K562 (cell line): ENCODE measurements around the gene CNNM2. TPM values are rescaled to one million over a fixed set of nuclear protein-coding genes. Genes with fewer than 3 reads are reported as not detected.

Experiments used
- ATAC-seq: fragments of 200-7000 bp; cut with Tn5 transposase; 3 replicates; pipeline ENCODE4 v1.9.1; 2020; ENCODE audit warnings: moderate library complexity
- BruUV-seq: library from RNA; stranded (reverse); fragments of 400-500 nt; replicated peaks from 2 replicates; lab custom pipeline; 2021; lab: Mats Ljungman, UMichigan
- CTCF ChIA-PET: fragments of 300-600 bp; formaldehyde crosslinking; extraction: SDS; loops from one replicate; lab custom pipeline; 2021; ENCODE audit warnings: low intra/inter-chr PET ratio; lab: Yijun Ruan, JAX
- POLR2A ChIA-PET: fragments of 300-600, 350-650 bp; sonication (Branson Sonifier 250); formaldehyde crosslinking; extraction: SDS; loops from one replicate; lab custom pipeline; 2021; ENCODE audit warnings: antibody characterized with exemption, inconsistent platforms; lab: Yijun Ruan, JAX
- DNase-seq, 4 experiments: peaks; one replicate each; pipeline versions ENCODE4 v3.0.0 to v3.0.0-alpha.2; 2011 to 2018; ENCODE audit warnings: low spot score in 3 of 4, mixed read lengths in 3 of 4; ENCODE audit errors: extremely low read depth in 1 of 4
- FAIRE-seq: peaks from 2 replicates; lab custom pipeline; 2011; peaks lifted over from hg19 to GRCh38; lab: Jason Lieb, UNC
- H2AFZ ChIP-seq: 2 replicates; pipeline ENCODE4 v1.6.0; 2011; ENCODE audit warnings: low read depth, low read length, control low read depth, inconsistent platforms
- H3K27ac ChIP-seq: fragments of 200-600 bp; 3 replicates; pipeline ENCODE4 v1.8.0; 2011; ENCODE audit warnings: low read depth, mild to moderate bottlenecking, control low read depth, inconsistent platforms, low read length, moderate library complexity, mixed read lengths; ENCODE audit errors: extremely low read depth
- H3K27me3 ChIP-seq, 2 experiments: fragments of 300-600 bp in 1 of 2; 2 replicates in 1 of 2; 3 replicates in 1 of 2; pipeline versions ENCODE4 v1.6.0 to v1.8.0; 2011; ENCODE audit warnings: inconsistent platforms in 2 of 2, low read length in 2 of 2, mild to moderate bottlenecking in 1 of 2, mixed read lengths in 1 of 2, moderate library complexity in 1 of 2; ENCODE audit not compliant: control insufficient read depth in 2 of 2, insufficient read depth in 2 of 2
- H3K36me3 ChIP-seq: fragments of 300-600 bp; 3 replicates; pipeline ENCODE4 v1.8.0; 2011; ENCODE audit warnings: mild to moderate bottlenecking, low read length, inconsistent platforms; ENCODE audit not compliant: control insufficient read depth, insufficient read depth
- H3K4me1 ChIP-seq, 2 experiments: fragments of 200-600 bp in 1 of 2; replicated peaks in 1 of 2; 2 replicates in 1 of 2; 3 replicates in 1 of 2; pipeline versions ENCODE4 v1.5.1 to v1.8.0; 2011; ENCODE audit warnings: inconsistent platforms in 2 of 2, low read length in 2 of 2, mild to moderate bottlenecking in 1 of 2, mixed read lengths in 1 of 2, moderate library complexity in 1 of 2; ENCODE audit not compliant: control insufficient read depth in 2 of 2, insufficient read depth in 2 of 2
- H3K4me2 ChIP-seq: 2 replicates; pipeline ENCODE4 v1.6.1; 2011; ENCODE audit warnings: low read length, control low read depth, inconsistent platforms, mixed read lengths; ENCODE audit not compliant: insufficient read depth
- H3K4me3 ChIP-seq: fragments of 200-600 bp; sonication (generic), shearing (Covaris generic); 2 replicates; pipeline ENCODE4 v1.5.1; 2016; ENCODE audit warnings: control low read depth, inconsistent platforms
- H3K79me2 ChIP-seq: fragments of 200-600 bp; 3 replicates; pipeline ENCODE4 v1.8.0; 2011; ENCODE audit warnings: low read length, inconsistent platforms; ENCODE audit not compliant: control insufficient read depth, insufficient read depth
- H3K9ac ChIP-seq, 2 experiments: 2 replicates each; pipeline versions ENCODE4 v1.6.0 to v1.6.1; 2011; ENCODE audit warnings: low read depth in 2 of 2, low read length in 2 of 2, control low read depth in 1 of 2, inconsistent platforms in 1 of 2, mild to moderate bottlenecking in 1 of 2, mixed read lengths in 1 of 2; ENCODE audit not compliant: insufficient read depth in 1 of 2
- H3K9me1 ChIP-seq: one replicate; pipeline ENCODE4 v1.6.0; 2011; ENCODE audit warnings: inconsistent platforms, mild to moderate bottlenecking, low read length, moderate library complexity; ENCODE audit not compliant: control insufficient read depth, insufficient read depth
- H3K9me3 ChIP-seq: replicated peaks from 2 replicates; pipeline ENCODE4 v1.5.1; 2011; ENCODE audit warnings: low read depth, low read length, inconsistent platforms; ENCODE audit not compliant: control insufficient read depth, insufficient read depth
- H4K20me1 ChIP-seq: replicated peaks from 2 replicates; pipeline ENCODE4 v1.6.1; 2011; ENCODE audit warnings: low read length, inconsistent platforms, mixed read lengths; ENCODE audit not compliant: control insufficient read depth, insufficient read depth
- C11orf30 ChIP-seq: fragments of 450-650 bp; IDR thresholded peaks from 2 replicates; pipeline ENCODE4 v1.6.1; 2016; ENCODE audit warnings: low read depth, mild to moderate bottlenecking
- CREB1 ChIP-seq, 2 experiments: sonication (generic) in 1 of 2; formaldehyde crosslinking in 1 of 2; IDR thresholded peaks; 2 replicates each; pipeline versions ENCODE4 v1.6.1 to v1.8.0; 2012 to 2022; ENCODE audit warnings: inconsistent platforms in 1 of 2, mild to moderate bottlenecking in 1 of 2, missing genetic modification reagents in 1 of 2, moderate library complexity in 1 of 2
- GATA2 ChIP-seq: sonication (generic); formaldehyde crosslinking; IDR thresholded peaks from 2 replicates; pipeline ENCODE4 v1.4.0; 2020; ENCODE audit warnings: mild to moderate bottlenecking, missing genetic modification reagents
- MAFF ChIP-seq: IDR thresholded peaks from 2 replicates; pipeline ENCODE4 v1.6.1; 2012; ENCODE audit warnings: low read length, improper control_type of control experiment
- MAFK ChIP-seq: IDR thresholded peaks from 2 replicates; pipeline ENCODE4 v1.6.1; 2011; ENCODE audit warnings: low read length, improper control_type of control experiment
- TSC22D4 ChIP-seq: fragments of 450-650 bp; IDR thresholded peaks from 2 replicates; pipeline ENCODE4 v1.6.1; 2016; ENCODE audit warnings: missing genetic modification characterization, missing biosample characterization, control low read depth
- WGBS: fragments of 100-300 bp; shearing (Covaris generic); methylation state at CpG from one replicate; pipeline ENCODE4 v1.1.6; 2016; ENCODE audit warnings: low coverage, mixed read lengths; ENCODE audit not compliant: insufficient coverage; ENCODE audit errors: missing lambda C conversion rate; 5-methylcytosine and 5-hydroxymethylcytosine counted together
- in situ Hi-C: fragments of 300-500 bp; cut with MboI; formaldehyde crosslinking; loops from 4 replicates; pipeline ENCODE4 v1.15.0; 2018; ENCODE audit warnings: inconsistent platforms, mixed read lengths
- intact Hi-C: fragments of 100-400 bp; cut with micrococcal nuclease; formaldehyde crosslinking; loops from 2 replicates; pipeline ENCODE4 v1.14.2; 2022
- polyA plus RNA-seq, 8 experiments: library from polyadenylated mRNA; depleted of rRNA in 4 of 8; stranded (reverse) in 5 of 8; unstranded in 3 of 8; fragments of >200 nt; fragmentation: Nextera tagmentation in 2 of 8; fragmentation: Illumina TruSeq in 1 of 8; extraction: Ambion mirVana in 2 of 8; extraction: Trizol in 1 of 8; gene quantifications; 2 replicates each; pipeline versions ENCODE4 v1.2.1 to v1.2.3, GENCODE V29; 2011 to 2014; ENCODE audit warnings: inconsistent platforms in 1 of 8, missing spikeins in 1 of 8
- total RNA-seq, 7 experiments: library from RNA; depleted of rRNA in 6 of 7; stranded (reverse); fragments of >200 nt in 6 of 7; fragmentation: Illumina TruSeq in 2 of 7; extraction: Trizol in 2 of 7; gene quantifications; 2 replicates each; pipeline versions ENCODE4 v1.2.1 to v1.2.3, GENCODE V29; 2011 to 2021; ENCODE audit warnings: low replicate concordance in 1 of 7
- TF ChIP-seq, protein P1 (sequence below): fragments of 200-600 bp; sonication (generic); IDR thresholded peaks from one replicate; pipeline ENCODE4 v1.6.1; 2012; ENCODE audit warnings: mild to moderate bottlenecking, low read depth, low read length, inconsistent platforms
- TF ChIP-seq, protein P2 (sequence below): fragments of 450-650 bp; IDR thresholded peaks from 2 replicates; pipeline ENCODE4 v1.6.1; 2014; ENCODE audit warnings: low read depth, mild to moderate bottlenecking, moderate library complexity, borderline replicate concordance

Gene CNNM2
- total and polyA plus RNA-seq, 9 of the 15 experiments (the other 6 are each of a cell fraction or from before 2014, with no cell fraction given), result 0.21 to 5.0 (median 1.3) TPM

DNA sequence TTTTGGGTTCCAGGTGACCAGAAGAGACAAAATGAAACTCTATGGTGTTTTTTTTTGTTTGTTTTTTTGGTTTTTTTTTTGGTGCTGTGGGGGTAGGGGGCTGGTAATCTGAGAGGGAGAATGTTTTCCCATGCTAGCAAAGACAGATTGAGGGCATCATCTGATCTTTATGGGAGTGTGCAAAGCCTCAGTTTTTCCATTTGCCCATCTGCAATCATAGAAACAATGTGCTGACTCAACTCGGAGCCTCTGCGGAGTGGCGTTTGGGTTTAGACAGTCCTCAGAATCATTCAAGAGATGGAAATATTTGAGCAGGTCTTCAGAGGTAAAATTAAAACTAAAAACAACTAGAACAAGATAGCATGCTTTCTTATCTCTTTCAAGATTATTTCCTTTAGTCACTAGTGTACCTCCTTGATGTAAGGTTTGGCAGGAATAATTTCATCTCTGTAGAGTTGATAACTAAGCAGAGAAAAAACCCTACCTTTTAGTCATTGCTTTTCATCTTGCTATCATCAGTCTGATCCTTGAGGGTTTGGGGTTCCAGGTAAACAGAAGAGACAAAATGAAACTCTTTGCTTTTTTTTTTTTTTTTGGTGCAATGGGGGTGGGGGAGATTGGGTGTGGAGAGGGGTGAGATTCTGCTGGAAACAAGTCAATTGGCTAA, 18.0 kb downstream of the CNNM2 start:
- Histone ChIP-seq H2AFZ (no peak overlapping the region), H4K20me1 (no peaks in the 10 kb centered on the region), H3K9ac (no peak overlapping the region), H3K4me2 (no peak overlapping the region), H3K4me1 (peaks cover 0 to 5% of the 10 kb centered on the region in 2 experiments; a peak in 3 of 5 replicates), H3K9me3 (no peaks in the 10 kb centered on the region), H3K27me3 (no peaks in the 10 kb centered on the region), H3K27ac (no peak overlapping the region), H3K4me3 (no peak overlapping the region), H3K9me1 (no peaks in the 10 kb centered on the region), H3K79me2 (no peaks in the 10 kb centered on the region), H3K36me3 (no peaks in the 10 kb centered on the region)
- WGBS, result 49% methylated on average over 3 of the region's 3 CpGs
- DNase-seq (no peak), ATAC-seq (no peak), FAIRE-seq (no peak)
- CTCF ChIA-PET, result no interaction called here
- intact Hi-C loops (no loop called here), in situ Hi-C loops (no loop called here)
- no TSS peak for BruUV-seq
- POLR2A ChIA-PET, result no interaction called here
- TF ChIP-seq TSC22D4 (no peak), MAFK (0 out of 2 replicates have a peak, but pooled peaks have one; percentile 8), CREB1 (IDR thresholded peaks at IDR 0.05) (no peak), CREB1 (CRISPR knock-in tag; IDR thresholded peaks at IDR 0.05) (no peak), MAFF (peak; percentile 10; the same call in 1 of the 2 replicates), GATA2 (no peak), C11orf30 (peak; percentile 29; the same call in 1 of the 2 replicates)
- TF ChIP-seq, protein P1, sequence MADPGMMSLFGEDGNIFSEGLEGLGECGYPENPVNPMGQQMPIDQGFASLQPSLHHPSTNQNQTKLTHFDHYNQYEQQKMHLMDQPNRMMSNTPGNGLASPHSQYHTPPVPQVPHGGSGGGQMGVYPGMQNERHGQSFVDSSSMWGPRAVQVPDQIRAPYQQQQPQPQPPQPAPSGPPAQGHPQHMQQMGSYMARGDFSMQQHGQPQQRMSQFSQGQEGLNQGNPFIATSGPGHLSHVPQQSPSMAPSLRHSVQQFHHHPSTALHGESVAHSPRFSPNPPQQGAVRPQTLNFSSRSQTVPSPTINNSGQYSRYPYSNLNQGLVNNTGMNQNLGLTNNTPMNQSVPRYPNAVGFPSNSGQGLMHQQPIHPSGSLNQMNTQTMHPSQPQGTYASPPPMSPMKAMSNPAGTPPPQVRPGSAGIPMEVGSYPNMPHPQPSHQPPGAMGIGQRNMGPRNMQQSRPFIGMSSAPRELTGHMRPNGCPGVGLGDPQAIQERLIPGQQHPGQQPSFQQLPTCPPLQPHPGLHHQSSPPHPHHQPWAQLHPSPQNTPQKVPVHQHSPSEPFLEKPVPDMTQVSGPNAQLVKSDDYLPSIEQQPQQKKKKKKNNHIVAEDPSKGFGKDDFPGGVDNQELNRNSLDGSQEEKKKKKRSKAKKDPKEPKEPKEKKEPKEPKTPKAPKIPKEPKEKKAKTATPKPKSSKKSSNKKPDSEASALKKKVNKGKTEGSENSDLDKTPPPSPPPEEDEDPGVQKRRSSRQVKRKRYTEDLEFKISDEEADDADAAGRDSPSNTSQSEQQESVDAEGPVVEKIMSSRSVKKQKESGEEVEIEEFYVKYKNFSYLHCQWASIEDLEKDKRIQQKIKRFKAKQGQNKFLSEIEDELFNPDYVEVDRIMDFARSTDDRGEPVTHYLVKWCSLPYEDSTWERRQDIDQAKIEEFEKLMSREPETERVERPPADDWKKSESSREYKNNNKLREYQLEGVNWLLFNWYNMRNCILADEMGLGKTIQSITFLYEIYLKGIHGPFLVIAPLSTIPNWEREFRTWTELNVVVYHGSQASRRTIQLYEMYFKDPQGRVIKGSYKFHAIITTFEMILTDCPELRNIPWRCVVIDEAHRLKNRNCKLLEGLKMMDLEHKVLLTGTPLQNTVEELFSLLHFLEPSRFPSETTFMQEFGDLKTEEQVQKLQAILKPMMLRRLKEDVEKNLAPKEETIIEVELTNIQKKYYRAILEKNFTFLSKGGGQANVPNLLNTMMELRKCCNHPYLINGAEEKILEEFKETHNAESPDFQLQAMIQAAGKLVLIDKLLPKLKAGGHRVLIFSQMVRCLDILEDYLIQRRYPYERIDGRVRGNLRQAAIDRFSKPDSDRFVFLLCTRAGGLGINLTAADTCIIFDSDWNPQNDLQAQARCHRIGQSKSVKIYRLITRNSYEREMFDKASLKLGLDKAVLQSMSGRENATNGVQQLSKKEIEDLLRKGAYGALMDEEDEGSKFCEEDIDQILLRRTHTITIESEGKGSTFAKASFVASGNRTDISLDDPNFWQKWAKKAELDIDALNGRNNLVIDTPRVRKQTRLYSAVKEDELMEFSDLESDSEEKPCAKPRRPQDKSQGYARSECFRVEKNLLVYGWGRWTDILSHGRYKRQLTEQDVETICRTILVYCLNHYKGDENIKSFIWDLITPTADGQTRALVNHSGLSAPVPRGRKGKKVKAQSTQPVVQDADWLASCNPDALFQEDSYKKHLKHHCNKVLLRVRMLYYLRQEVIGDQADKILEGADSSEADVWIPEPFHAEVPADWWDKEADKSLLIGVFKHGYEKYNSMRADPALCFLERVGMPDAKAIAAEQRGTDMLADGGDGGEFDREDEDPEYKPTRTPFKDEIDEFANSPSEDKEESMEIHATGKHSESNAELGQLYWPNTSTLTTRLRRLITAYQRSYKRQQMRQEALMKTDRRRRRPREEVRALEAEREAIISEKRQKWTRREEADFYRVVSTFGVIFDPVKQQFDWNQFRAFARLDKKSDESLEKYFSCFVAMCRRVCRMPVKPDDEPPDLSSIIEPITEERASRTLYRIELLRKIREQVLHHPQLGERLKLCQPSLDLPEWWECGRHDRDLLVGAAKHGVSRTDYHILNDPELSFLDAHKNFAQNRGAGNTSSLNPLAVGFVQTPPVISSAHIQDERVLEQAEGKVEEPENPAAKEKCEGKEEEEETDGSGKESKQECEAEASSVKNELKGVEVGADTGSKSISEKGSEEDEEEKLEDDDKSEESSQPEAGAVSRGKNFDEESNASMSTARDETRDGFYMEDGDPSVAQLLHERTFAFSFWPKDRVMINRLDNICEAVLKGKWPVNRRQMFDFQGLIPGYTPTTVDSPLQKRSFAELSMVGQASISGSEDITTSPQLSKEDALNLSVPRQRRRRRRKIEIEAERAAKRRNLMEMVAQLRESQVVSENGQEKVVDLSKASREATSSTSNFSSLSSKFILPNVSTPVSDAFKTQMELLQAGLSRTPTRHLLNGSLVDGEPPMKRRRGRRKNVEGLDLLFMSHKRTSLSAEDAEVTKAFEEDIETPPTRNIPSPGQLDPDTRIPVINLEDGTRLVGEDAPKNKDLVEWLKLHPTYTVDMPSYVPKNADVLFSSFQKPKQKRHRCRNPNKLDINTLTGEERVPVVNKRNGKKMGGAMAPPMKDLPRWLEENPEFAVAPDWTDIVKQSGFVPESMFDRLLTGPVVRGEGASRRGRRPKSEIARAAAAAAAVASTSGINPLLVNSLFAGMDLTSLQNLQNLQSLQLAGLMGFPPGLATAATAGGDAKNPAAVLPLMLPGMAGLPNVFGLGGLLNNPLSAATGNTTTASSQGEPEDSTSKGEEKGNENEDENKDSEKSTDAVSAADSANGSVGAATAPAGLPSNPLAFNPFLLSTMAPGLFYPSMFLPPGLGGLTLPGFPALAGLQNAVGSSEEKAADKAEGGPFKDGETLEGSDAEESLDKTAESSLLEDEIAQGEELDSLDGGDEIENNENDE, result no peak
- TF ChIP-seq, protein P2, sequence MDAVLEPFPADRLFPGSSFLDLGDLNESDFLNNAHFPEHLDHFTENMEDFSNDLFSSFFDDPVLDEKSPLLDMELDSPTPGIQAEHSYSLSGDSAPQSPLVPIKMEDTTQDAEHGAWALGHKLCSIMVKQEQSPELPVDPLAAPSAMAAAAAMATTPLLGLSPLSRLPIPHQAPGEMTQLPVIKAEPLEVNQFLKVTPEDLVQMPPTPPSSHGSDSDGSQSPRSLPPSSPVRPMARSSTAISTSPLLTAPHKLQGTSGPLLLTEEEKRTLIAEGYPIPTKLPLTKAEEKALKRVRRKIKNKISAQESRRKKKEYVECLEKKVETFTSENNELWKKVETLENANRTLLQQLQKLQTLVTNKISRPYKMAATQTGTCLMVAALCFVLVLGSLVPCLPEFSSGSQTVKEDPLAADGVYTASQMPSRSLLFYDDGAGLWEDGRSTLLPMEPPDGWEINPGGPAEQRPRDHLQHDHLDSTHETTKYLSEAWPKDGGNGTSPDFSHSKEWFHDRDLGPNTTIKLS, result no peak
